ENCODE data around the gene UBAC1. TPM values are rescaled to one million over a fixed set of nuclear protein-coding genes. Genes with fewer than 3 reads are reported as not detected.
A peak's percentile ranks its signal among the peaks of the same experiment; 100 is the strongest.

Gene UBAC1
- total and polyA plus RNA-seq, 9 of the 15 experiments (the other 6 are each of a cell fraction or from before 2014, with no cell fraction given), result 94.0 to 399 (median 228) TPM

GRCh38 chr9:135930446-135931345, 30.5 kb downstream of the UBAC1 start (continued):
- TF ChIP-seq RBFOX2 (IDR thresholded peaks at IDR 0.05; ENCODE audit: low read depth, low read length) (peak; percentile 44), NR2C1 (IDR thresholded peaks at IDR 0.05) (no peak), NR2C1 (tag; IDR thresholded peaks at IDR 0.05) (no peak), CTCFL (IDR thresholded peaks at IDR 0.05; ENCODE audit: borderline replicate concordance, insufficient read depth, low read depth, low read length, poor library complexity, severe bottlenecking) (no peak), RNF219 (CRISPR knock-in tag; IDR thresholded peaks at IDR 0.05) (no peak), ZNF134 (CRISPR knock-in tag; conservative IDR thresholded peaks at IDR 0.05) (no peak), RNF2 (IDR thresholded peaks at IDR 0.05) (no peak), ZNF407 (IDR thresholded peaks at IDR 0.05; ENCODE audit: low read depth) (no peak), STAT5B (CRISPR knock-in tag; IDR thresholded peaks at IDR 0.05) (no peak), LARP7 (IDR thresholded peaks at IDR 0.05) (no peak), E2F3 (CRISPR knock-in tag; IDR thresholded peaks at IDR 0.05) (no peak), FOSL1 (tag; conservative IDR thresholded peaks at IDR 0.05) (no peak), PRPF4 (IDR thresholded peaks at IDR 0.05; ENCODE audit: insufficient read depth, low read depth, low read length, poor library complexity, severe bottlenecking) (no peak), ZNF695 (CRISPR knock-in tag; IDR thresholded peaks at IDR 0.05) (no peak), HDAC1 (IDR thresholded peaks at IDR 0.05) (no peak)
